GM12872 (cell line): ENCODE data around the gene FERMT2.

Source experiments
- TF ChIP-seq, protein P1 (sequence below): IDR thresholded peaks from 3 replicates; pipeline ENCODE4 v1.5.1; 2011; ENCODE audit warnings: low read depth, mild to moderate bottlenecking, low read length, moderate library complexity; ENCODE audit not compliant: insufficient read depth

Gene FERMT2

DNA sequence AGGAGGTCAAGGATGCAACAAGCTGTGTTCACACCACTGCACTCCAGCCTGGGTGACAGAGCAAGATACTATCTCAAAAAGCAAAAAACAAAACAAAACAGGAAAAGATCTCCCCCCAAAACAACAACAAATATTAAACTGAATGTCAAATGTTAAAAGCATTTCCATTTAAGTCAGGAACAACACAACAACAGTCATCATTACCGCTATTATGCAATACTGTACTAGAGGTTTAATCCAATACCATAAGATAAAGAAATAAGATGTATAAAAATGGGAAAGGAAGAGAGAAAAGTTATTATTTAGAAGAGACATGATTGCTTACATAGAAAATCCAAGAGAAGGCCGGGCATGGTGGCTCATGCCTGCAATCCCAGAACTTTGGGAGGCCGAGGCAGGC is 36.6 kb downstream of the FERMT2 start:
- TF ChIP-seq, protein P1, sequence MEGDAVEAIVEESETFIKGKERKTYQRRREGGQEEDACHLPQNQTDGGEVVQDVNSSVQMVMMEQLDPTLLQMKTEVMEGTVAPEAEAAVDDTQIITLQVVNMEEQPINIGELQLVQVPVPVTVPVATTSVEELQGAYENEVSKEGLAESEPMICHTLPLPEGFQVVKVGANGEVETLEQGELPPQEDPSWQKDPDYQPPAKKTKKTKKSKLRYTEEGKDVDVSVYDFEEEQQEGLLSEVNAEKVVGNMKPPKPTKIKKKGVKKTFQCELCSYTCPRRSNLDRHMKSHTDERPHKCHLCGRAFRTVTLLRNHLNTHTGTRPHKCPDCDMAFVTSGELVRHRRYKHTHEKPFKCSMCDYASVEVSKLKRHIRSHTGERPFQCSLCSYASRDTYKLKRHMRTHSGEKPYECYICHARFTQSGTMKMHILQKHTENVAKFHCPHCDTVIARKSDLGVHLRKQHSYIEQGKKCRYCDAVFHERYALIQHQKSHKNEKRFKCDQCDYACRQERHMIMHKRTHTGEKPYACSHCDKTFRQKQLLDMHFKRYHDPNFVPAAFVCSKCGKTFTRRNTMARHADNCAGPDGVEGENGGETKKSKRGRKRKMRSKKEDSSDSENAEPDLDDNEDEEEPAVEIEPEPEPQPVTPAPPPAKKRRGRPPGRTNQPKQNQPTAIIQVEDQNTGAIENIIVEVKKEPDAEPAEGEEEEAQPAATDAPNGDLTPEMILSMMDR, result no peak

DNA sequence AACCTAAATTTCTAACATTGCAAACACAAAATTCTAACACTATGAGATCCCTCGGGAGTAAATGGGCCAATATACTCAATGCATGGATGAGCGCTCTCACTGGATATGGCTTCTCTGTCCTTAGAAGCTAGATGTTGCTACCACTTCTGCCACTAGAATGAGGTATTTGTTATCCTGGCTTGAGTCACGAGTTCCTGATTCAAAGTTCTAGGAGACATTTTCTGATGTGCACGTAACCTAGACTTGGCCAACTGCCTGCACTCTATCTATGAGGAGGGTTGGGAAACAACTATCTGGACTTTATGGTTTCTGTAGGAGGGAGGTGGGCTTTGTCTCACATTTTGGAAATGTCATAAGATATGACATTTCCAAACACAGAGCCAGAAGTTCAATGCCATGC is 37.6 kb downstream of the FERMT2 start:
- TF ChIP-seq, protein P1, result no peak

GRCh38 chr14:52911904-52912303 is 38.9 kb downstream of the FERMT2 start:
- TF ChIP-seq, protein P1, result no peak

DNA sequence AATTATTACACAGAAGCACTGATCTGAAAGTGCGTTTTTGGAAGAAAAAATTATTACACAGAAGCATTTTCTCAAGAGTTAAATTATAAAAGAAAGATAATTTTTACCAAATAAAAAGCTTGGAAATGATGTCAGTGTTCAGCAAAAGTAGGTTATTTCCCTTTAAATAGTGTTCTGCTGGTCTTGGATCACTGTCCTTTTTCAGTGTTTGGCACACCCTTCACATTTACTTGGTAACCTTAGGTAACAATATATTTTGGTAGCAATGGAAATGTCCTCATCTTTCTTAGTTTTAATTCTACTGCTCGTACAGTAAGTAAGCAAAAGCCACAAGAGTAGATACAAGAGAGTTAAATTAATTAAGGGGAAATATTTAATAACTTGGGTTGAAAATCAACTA is 40.3 kb downstream of the FERMT2 start:
- TF ChIP-seq, protein P1, result no peak

DNA sequence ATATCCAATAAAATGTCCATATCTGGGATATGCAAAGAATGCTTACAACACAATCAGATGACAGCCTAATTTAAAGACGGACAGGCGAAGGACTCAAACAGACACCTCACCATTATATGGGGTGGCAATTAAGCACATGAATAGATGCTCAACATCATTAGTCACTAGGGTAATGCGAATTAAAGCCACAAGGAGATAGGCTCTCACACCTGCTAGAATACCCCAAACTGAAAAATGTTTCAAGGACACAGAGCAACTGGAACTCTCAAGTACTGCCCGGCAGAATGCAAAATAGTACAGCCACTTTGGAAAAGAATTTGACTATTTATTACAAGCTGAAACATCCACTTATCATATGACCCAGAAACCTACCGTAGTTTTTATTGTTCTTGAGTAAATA is 42.9 kb downstream of the FERMT2 start:
- TF ChIP-seq, protein P1, result no peak

DNA sequence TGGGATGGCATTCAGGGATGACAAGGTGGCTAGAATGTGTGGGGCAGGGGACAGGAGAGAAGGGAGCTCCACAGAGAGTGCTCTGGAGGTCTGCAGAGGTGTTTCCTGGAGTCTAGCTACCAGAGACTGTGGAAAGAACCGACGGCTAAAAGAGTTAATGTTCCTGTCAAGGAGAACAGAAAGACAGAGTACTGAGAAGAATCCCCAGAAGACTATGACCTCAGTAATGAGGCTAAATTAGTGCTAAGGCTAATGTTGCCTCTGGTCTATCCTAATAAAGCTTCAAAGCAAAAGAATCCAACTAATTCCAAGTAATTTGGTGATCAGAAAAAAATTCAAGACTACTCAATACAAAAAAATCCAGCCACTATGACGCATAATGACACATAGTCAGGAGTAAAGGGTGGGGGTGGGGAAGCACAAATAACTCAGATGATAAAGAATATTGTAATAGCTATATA is 44.7 kb downstream of the FERMT2 start:
- TF ChIP-seq, protein P1, result no peak

- TF ChIP-seq, protein P1, result no peak
Observed at GRCh38 chr14:52902971-52903619, 47.8 kb downstream of the FERMT2 start.
